GM12801 (cell line): Measurements from ENCODE around the gene PLVAP.

Experiments
- TF ChIP-seq, protein P1 (sequence below): IDR thresholded peaks from one replicate; pipeline ENCODE4 v1.5.1; 2011; ENCODE audit warnings: control low read depth; ENCODE audit not compliant: insufficient read length; ENCODE audit errors: extremely low read depth

PLVAP gene

DNA sequence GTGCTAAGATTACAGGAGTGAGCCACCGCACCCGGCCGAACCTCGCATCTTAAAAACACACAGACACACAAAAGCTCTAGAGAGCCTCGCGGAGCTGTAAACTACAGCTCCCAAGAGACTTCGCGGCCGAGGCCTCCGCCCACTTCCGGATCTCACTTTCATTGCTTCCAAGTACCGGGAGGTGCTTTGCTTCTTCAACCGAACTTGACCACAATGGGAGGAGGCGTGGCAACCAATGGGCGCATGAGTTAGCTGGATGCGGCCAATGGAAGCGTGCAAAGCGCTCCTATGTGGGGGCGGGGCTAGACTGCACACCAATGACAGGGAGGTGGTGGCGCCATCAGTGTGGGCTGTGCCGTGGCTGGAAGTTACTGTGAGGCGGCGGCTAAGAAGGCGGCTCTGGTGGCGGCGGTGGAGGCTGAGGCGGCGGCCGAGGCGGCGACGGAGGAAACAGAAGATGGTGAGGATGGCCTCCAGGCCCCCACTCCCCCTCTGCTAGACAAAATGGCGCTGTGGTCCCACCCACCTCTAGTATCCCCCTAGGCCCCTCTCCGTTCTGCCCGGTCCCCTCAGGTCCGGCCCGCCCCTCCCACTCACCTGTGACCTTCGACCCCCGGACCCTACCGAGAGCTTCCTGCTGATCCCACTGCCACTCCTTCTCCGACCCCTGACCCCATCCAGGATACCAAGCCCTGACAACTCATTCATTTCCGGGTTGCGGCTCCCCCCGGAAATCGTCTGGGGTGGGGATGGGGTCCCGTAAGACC, 67.8 kb downstream of the PLVAP start, which contains the start of gene DDA1:
Gene DDA1 (plus strand): TSS at position 366 of the 767 bp plus-strand sequence. CDS start 92 bp downstream, at position 458.
- TF ChIP-seq, protein P1, sequence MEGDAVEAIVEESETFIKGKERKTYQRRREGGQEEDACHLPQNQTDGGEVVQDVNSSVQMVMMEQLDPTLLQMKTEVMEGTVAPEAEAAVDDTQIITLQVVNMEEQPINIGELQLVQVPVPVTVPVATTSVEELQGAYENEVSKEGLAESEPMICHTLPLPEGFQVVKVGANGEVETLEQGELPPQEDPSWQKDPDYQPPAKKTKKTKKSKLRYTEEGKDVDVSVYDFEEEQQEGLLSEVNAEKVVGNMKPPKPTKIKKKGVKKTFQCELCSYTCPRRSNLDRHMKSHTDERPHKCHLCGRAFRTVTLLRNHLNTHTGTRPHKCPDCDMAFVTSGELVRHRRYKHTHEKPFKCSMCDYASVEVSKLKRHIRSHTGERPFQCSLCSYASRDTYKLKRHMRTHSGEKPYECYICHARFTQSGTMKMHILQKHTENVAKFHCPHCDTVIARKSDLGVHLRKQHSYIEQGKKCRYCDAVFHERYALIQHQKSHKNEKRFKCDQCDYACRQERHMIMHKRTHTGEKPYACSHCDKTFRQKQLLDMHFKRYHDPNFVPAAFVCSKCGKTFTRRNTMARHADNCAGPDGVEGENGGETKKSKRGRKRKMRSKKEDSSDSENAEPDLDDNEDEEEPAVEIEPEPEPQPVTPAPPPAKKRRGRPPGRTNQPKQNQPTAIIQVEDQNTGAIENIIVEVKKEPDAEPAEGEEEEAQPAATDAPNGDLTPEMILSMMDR = no peak

DNA sequence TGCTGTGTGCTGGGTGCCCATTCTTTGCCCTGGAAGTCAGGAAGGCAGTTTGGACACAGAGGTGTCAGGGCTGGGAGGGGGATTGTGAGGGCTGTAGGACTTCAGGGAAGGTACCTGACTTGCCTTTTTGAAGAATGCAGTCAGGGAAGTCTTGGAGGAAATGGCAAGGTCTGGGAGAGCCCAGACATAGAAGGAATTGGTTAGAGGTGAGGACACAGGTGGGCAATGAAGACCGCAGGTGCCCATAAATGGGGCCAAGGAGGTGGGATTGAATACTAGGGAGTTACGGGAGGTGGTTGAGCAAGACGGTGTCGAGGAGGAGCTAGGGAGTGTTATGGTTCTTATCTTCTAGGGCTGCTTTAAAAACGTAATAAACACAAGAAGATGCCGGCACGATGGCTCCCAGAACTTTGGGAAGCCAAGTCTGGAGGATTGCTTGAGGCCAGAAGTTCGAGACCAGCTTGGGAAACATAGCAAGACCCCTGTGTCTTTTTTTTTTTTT, 69.2 kb downstream of the PLVAP start:
- TF ChIP-seq, protein P1 = no peak

DNA sequence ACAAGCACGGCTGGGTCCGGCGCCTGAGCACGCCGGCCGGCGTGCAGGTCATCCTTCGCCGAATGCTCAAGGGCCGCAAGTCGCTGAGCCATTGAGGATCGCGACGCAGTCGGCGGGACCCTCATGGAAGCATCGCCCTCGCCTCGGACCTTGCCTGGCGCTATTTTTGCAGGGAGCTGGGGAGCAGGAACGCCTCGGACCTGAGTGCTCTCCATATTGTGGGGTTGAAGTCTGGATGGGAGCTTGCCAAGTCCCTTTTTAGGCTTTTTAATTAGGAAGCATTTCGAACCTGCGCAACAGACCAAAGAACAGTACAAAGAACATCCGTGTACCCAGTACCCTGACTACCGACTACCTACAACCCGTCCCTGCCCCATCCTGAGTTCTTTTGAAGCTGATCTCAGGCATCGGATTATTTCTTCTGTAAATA, 70.8 kb downstream of the PLVAP start:
- TF ChIP-seq, protein P1 = no peak

DNA sequence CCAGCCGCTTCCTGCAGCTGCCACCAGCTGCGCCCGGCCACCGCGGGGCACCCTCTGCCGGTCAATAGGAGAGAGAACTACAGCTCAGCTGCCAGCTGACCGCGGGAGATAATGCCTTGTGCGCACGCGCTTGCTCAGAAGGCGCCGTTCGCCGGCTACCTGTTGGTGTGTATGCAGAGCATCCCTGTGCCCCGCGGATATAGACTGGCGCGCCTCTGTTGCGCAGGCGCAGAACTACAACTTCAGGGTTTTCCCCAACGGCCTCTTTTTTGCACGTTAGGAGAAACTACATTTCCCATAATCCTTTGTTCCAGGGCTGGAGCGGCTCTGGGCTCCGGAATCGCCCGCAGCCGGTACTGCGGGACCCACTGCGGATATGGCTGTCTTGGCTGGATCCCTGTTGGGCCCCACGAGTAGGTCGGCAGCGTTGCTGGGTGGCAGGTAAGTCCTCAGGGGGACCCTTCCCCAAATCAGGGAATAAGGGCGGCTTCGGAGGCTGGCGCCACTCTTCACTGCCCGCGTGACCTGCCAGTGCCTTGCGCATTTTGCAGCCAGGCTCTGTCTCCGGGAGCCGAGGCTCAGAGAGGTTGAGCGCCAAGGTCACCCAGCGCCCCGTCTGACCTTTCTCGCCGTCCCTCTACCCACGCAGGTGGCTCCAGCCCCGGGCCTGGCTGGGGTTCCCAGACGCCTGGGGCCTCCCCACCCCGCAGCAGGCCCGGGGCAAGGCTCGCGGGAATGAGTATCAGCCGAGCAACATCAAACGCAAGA, 71.4 kb downstream of the PLVAP start, which contains the start of gene MRPL34:
Gene MRPL34 (plus strand): TSS at position 356 of the 768 bp plus-strand sequence. CDS start 21 bp downstream, at position 377.
- TF ChIP-seq, protein P1 = no peak

DNA sequence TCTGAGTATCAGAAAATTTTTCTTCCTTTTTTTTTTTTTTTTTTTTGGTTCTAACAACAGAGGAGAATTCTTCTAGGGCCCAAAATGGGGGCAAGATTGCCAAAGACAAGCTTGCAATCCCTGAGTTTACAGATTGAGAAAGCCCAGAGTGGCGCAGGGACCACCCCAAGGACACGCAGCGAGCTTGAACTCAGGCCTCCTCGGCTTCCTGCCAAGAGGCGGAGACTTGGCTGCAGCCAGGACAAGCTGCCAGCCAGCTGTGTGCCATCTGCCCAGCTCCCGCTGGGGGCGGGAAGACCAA, 72.0 kb downstream of the PLVAP start:
- TF ChIP-seq, protein P1 = no peak

DNA sequence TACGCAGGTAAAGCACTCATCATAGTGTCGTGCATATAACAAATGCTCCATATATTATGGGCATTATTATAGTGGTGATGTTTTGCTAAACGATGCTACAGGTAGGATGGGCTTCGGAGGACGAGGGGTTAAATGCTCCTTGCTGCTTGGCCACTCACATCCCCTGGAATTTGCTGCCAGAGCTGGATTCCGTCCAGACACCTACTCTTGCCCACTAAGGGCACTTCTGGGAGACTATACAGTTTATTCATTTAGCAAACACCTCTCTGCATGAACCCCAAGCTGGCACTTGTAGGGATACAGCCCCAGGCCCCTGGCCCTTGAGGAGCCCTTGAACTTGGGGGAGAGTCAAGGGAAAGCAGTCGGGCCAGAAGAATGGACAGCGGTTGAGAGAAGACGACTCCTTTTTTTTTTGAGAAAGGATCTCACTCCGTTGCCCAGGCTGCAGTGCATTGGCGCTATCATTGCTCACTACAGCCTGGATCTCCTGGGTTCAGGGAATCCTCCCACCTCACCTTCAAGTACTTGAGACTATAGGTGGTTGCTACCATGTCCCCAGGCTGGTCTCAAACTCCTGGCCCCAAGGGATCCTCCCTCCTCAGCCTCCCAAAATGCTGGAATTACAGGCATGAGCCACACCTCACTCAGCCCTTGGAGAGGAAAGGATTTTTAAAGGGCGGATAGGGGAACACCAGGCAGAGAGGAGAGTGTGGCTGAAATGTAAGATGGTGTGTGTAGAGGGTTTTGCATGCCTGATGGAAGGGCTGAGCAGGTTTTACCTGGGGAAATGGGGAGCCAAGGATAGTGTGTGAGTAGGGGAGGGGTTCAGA, 72.5 kb downstream of the PLVAP start:
- TF ChIP-seq, protein P1 = no peak

DNA sequence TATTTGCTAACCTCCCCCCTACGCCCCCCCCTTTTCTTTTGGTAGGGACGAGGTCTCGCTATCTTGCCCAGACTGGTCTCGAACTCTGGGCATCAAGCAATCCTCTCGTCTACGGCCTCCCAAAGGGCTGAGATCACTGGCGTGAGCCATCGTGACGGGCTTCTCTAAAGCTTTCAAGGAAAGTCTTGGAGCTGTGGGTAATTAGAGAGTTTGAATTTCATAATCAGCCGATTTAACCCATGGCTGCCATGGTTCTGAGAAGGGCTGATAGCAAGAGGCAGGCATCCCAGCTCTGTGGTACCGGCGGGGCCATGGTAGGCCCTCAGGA, 73.2 kb downstream of the PLVAP start:
- TF ChIP-seq, protein P1 = no peak
